Spleen (tissue), 11 donors: Measurements from ENCODE around the gene DOK5. TPM values are rescaled to one million over a fixed set of nuclear protein-coding genes. Genes with fewer than 3 reads are reported as not detected.

ENCODE experiments used
- DNase-seq: peaks from one replicate; pipeline ENCODE4 v3.0.0-alpha.2; 2020
- H3K27ac ChIP-seq, 8 donors: fragments of 200-600 bp; sonication (generic) in 7 of 8; 1 replicate in 4 of 8; 2 replicates in 4 of 8; pipeline versions ENCODE4 v1.5.0 to v1.8.0; 2016 to 2021; ENCODE audit warnings: inconsistent platforms in 4 of 8, mild to moderate bottlenecking in 4 of 8, moderate library complexity in 1 of 8
- H3K27me3 ChIP-seq, 7 donors: fragments of 200-600 bp; sonication (generic) in 6 of 7; replicated peaks in 1 of 7; 1 replicate in 4 of 7; 2 replicates in 3 of 7; pipeline versions ENCODE4 v1.5.0 to v1.8.0; 2016 to 2021; ENCODE audit warnings: inconsistent platforms in 3 of 7, mild to moderate bottlenecking in 1 of 7
- H3K36me3 ChIP-seq, 6 donors: fragments of 200-600 bp; sonication (generic) in 5 of 6; 1 replicate in 4 of 6; 2 replicates in 2 of 6; pipeline versions ENCODE4 v1.5.0 to v1.8.0; 2016 to 2021; ENCODE audit warnings: inconsistent platforms in 2 of 6
- H3K4me1 ChIP-seq, 6 donors: fragments of 200-600 bp; sonication (generic) in 5 of 6; 1 replicate in 3 of 6; 2 replicates in 3 of 6; pipeline versions ENCODE4 v1.5.0 to v1.8.0; 2016 to 2021; ENCODE audit warnings: inconsistent platforms in 3 of 6
- H3K4me3 ChIP-seq, 8 donors: fragments of 200-600 bp; sonication (generic) in 7 of 8; 1 replicate in 4 of 8; 2 replicates in 4 of 8; pipeline versions ENCODE4 v1.5.0 to v1.8.0; 2016 to 2021; ENCODE audit warnings: inconsistent platforms in 4 of 8, mild to moderate bottlenecking in 4 of 8, moderate library complexity in 2 of 8
- H3K9me3 ChIP-seq, 8 donors: fragments of 200-600 bp; sonication (generic) in 7 of 8; 1 replicate in 4 of 8; 2 replicates in 4 of 8; pipeline versions ENCODE4 v1.5.0 to v1.8.0; 2016 to 2021; ENCODE audit warnings: inconsistent platforms in 4 of 8
- POLR2A ChIP-seq, 3 donors: fragments of 450-650 bp; IDR thresholded peaks; one replicate each; pipeline ENCODE4 v1.5.1; 2017; ENCODE audit warnings: antibody characterized with exemption in 3 of 3, mild to moderate bottlenecking in 1 of 3
- POLR2AphosphoS5 ChIP-seq, 3 donors: sonication (generic); formaldehyde crosslinking; IDR thresholded peaks; one replicate each; pipeline ENCODE4 v1.5.1; 2017; ENCODE audit warnings: antibody characterized with exemption in 3 of 3
- WGBS, 5 donors: extraction: QIAGEN DNeasy Blood & Tissue Kit in 3 of 5; methylation state at CpG; one replicate each; pipeline versions ENCODE4 v1.1.5 to v1.1.7; 2013 to 2018; 5-methylcytosine and 5-hydroxymethylcytosine counted together
- intact Hi-C: fragments of 100-400 bp; cut with DNase I; formaldehyde crosslinking; loops from one replicate; pipeline ENCODE4 v1.15.0; 2023; ENCODE audit warnings: low total_unique reads
- polyA plus RNA-seq, 3 donors: library from polyadenylated mRNA; stranded (reverse); fragments of 200-250 nt; gene quantifications; one replicate each; pipeline ENCODE4 v1.2.1, GENCODE V29; 2013
- total RNA-seq, 7 donors: library from RNA; depleted of rRNA in 3 of 7; stranded (reverse); fragments of >200 nt in 3 of 7; fragmentation: NEBNext Ultra II Directional in 4 of 7; extraction: Animal tissue kit (Norgen Biotek cat#: 25700) in 4 of 7; gene quantifications; one replicate each; pipeline versions ENCODE4 v1.1.0 to v1.2.1, GENCODE V29; 2016 to 2021
- TF ChIP-seq, protein P1 (sequence below), 11 experiments: fragments of 200-600 bp in 7 of 11; fragments of 450-650 bp in 4 of 11; sonication (generic) in 4 of 11; IDR thresholded peaks in 8 of 11; conservative IDR thresholded peaks in 3 of 11; 1 replicate in 7 of 11; 2 replicates in 4 of 11; pipeline versions ENCODE4 v1.4.0 to v1.8.0; 2016 to 2021; ENCODE audit warnings: antibody characterized with exemption in 11 of 11, inconsistent platforms in 4 of 11, mild to moderate bottlenecking in 1 of 11
- donor health status: healthy with polysubstance abuse.
- donor health status: DM: no; HTN: no; CAD: no; lungs with moderate emphysema.
- donor health status: DM: no; HTN: no; CAD: no.
- donor health status: Bipolar disorder and iron deficiency.
- donor health status: healthy.
- donor health status: DM: no; HTN: no; CAD: no.
- donor health status: DM: yes; HTN: yes; CAD: no.

Gene DOK5
- total and polyA plus RNA-seq, 10 donors = 0.17 to 0.73 (median 0.53) TPM; not detected in 3

DNA sequence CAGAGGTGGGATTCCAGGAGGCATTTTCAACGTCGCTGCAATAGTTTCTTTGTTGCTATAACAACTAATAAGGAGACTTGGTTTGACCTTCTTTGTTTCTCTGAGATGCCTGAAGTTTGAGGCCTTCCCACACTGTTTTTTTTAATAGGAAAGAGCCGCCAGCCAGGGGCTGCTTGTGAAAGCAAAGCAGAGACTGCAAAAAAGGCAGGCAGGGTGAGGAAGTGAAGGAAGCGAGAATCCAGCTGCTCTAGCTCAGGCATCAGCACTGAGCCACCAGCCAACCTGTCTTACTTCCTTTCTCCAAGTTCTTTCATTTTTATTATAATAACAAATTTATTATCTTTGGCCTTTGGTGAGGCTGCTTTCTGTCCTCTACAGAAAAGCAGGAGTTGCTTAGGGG, 179.1 kb downstream of the DOK5 start:
- WGBS, 5 donors = 37 to 45% (median 43%) methylated on average over 4 of the region's 4 CpGs
- peaks cover 0 to 2% (median 0%) of the 10 kb centered on the region in 6 donors for H3K4me1 ChIP-seq
- H3K27ac ChIP-seq = no peak overlapping the region
- no peaks in the 10 kb centered on the region for H3K36me3 ChIP-seq
- intact Hi-C loops = no loop called here
- H3K9me3 ChIP-seq = no peaks in the 10 kb centered on the region
- TF ChIP-seq POLR2A (IDR thresholded peaks at IDR 0.05) (no peak), POLR2AphosphoS5 (IDR thresholded peaks at IDR 0.05) (no peak)
- TF ChIP-seq, protein P1, sequence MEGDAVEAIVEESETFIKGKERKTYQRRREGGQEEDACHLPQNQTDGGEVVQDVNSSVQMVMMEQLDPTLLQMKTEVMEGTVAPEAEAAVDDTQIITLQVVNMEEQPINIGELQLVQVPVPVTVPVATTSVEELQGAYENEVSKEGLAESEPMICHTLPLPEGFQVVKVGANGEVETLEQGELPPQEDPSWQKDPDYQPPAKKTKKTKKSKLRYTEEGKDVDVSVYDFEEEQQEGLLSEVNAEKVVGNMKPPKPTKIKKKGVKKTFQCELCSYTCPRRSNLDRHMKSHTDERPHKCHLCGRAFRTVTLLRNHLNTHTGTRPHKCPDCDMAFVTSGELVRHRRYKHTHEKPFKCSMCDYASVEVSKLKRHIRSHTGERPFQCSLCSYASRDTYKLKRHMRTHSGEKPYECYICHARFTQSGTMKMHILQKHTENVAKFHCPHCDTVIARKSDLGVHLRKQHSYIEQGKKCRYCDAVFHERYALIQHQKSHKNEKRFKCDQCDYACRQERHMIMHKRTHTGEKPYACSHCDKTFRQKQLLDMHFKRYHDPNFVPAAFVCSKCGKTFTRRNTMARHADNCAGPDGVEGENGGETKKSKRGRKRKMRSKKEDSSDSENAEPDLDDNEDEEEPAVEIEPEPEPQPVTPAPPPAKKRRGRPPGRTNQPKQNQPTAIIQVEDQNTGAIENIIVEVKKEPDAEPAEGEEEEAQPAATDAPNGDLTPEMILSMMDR (IDR thresholded peaks at IDR 0.05 in 8 of 11, conservative IDR thresholded peaks at IDR 0.05 in 3 of 11) = no peak
- peaks cover 0 to 7% (median 0%) of the 10 kb centered on the region in 7 donors for H3K27me3 ChIP-seq
- DNase-seq = no peak
- no peak overlapping the region for H3K4me3 ChIP-seq

GRCh38 chr20:54657268-54657826, 182.0 kb downstream of the DOK5 start:
- Histone ChIP-seq H3K9me3 (no peaks in the 10 kb centered on the region), H3K4me3 (no peak overlapping the region), H3K27ac (no peak overlapping the region), H3K36me3 (no peaks in the 10 kb centered on the region), H3K4me1 (no peaks in the 10 kb centered on the region), H3K27me3 (peaks cover 0 to 24% (median 0%) of the 10 kb centered on the region in 7 donors)
- TF ChIP-seq POLR2A (IDR thresholded peaks at IDR 0.05) = no peak
- DNase-seq = no peak
- intact Hi-C loops = no loop called here
- WGBS, 5 donors = 69 to 82% (median 76%) methylated on average over 2 of the region's 2 CpGs

DNA sequence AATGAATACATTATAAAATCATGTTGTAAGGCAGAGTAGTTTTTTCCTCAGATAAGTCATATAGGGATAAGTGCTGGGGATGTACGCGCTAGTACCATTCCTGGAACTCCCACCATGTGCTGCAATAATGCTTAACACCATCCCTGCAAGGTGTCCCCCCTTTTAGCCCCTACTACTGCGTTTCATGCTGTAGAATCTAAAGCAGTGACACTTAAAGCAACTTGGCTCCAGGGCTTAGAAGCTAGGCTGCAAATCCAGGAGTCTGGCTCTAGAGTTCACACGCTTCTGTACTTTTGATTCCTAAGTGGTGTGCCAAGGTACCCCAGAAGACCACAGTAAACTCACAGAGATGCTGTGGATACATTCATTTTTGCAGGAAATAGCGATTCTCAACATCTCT, 183.1 kb downstream of the DOK5 start:
- TF ChIP-seq POLR2AphosphoS5 (IDR thresholded peaks at IDR 0.05) (no peak), POLR2A (IDR thresholded peaks at IDR 0.05) (no peak)
- TF ChIP-seq, protein P1 (IDR thresholded peaks at IDR 0.05 in 8 of 11, conservative IDR thresholded peaks at IDR 0.05 in 3 of 11) = no peak
- WGBS, 5 donors = 66 to 87% (median 85%) methylated on average over 5 of the region's 5 CpGs
- H3K36me3 ChIP-seq = no peaks in the 10 kb centered on the region
- DNase-seq = no peak
- no peaks in the 10 kb centered on the region for H3K9me3 ChIP-seq
- intact Hi-C loops = no loop called here
- H3K27ac ChIP-seq = no peak overlapping the region
- no peak overlapping the region for H3K4me3 ChIP-seq
- H3K27me3 ChIP-seq = peaks cover 0 to 26% (median 0%) of the 10 kb centered on the region in 7 donors
- no peaks in the 10 kb centered on the region for H3K4me1 ChIP-seq

DNA sequence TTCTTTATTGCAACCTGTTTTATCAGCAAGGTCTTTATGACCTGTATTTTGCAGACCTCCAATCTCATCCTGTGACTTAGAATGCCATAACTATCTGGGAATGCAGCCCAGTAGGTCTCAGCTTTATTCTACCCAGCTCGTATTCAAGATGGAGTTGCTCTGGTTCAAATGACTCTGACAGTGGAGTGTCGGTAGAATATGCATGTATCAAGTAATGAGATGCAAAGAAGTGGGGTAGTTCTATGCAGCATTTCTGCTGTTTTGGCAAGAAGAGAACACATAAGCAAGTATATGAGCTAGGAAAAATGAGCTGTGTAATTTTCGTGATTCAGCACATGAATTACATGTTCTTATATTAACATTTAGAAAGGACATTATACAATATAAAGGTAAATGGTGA, 185.9 kb downstream of the DOK5 start:
- H3K36me3 ChIP-seq = no peaks in the 10 kb centered on the region
- DNase-seq = no peak
- no peak overlapping the region for H3K27ac ChIP-seq
- no peak overlapping the region for H3K4me3 ChIP-seq
- intact Hi-C loops = no loop called here
- no peaks in the 10 kb centered on the region for H3K9me3 ChIP-seq
- peaks cover 0 to 34% (median 0%) of the 10 kb centered on the region in 7 donors for H3K27me3 ChIP-seq
- H3K4me1 ChIP-seq = no peaks in the 10 kb centered on the region
- TF ChIP-seq POLR2A (IDR thresholded peaks at IDR 0.05) = no peak
- TF ChIP-seq, protein P1 (IDR thresholded peaks at IDR 0.05 in 8 of 11, conservative IDR thresholded peaks at IDR 0.05 in 3 of 11) = no peak
- TF ChIP-seq POLR2AphosphoS5 (IDR thresholded peaks at IDR 0.05) = no peak
- 37 to 66% (median 56%) methylated on average over 3 of the region's 3 CpGs for WGBS, 5 donors
